ELR (cell line): Measurements from ENCODE around the gene ZNF232.
A peak's percentile ranks its signal among the peaks of the same experiment; 100 is the strongest.
"Not testable (repeated sequence)": the region's sequence is repeated elsewhere in the genome, so short reads cannot be mapped to it uniquely, and the experiment has no call there.

Experiments
- DNase-seq: peaks from one replicate; pipeline ENCODE4 v3.0.0-alpha.2; 2015; ENCODE audit warnings: low read depth

Gene ZNF232

DNA sequence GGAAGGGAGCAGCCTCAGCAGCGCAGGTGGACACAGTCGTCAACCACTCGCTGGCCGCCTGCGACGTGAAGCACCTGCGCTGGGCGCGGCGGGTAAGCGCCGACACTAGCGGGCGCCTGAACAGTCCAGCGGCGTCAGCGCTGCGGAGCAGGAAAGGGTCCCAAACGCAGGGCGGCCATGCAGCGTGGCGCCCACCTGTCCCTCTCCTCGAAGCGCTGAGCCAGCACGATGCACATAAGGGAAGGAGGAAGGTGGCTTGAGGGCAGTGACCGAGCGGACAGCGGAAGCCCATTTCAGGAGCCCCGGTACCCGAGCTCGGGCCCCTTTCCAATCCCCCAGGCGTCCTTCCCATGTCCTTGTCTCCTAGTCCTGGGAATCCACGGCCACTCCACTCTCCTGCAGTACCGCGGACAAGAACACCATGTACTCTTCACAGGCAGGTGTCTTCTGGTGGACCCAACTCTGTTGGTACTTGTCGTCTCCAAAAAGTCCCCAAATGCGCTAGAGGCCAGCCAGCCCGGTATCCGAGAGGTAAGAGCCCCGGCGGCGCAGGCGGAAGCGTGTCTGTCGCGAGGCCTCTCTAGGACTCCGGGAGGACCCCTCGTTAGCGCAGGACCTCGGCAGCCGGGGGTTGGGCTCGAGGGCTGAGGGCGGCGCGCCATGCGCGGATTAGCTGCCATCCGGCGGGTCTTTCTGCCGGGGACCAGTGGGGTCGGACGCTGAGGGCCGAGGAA is 14.4 kb downstream of the ZNF232 start:
- no peak for DNase-seq

DNA sequence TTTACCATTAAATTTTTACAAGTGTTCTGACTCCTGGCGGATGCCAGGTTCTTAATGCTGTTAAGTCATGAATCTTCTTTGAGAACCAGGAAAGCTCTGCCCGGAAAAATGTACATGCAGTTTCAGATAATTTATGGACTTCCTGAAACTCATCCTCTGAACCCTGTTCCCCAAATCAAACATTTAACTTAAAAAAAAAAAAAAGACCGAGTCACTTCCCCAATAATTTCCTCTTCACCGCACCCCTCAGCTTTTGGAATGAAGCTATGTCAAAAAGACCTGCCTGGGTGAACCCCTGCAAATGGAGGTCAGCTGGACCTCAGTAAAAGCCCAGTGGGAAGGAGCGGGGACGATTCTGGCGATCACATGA is 15.0 kb downstream of the ZNF232 start:
- DNase-seq = no peak

DNA sequence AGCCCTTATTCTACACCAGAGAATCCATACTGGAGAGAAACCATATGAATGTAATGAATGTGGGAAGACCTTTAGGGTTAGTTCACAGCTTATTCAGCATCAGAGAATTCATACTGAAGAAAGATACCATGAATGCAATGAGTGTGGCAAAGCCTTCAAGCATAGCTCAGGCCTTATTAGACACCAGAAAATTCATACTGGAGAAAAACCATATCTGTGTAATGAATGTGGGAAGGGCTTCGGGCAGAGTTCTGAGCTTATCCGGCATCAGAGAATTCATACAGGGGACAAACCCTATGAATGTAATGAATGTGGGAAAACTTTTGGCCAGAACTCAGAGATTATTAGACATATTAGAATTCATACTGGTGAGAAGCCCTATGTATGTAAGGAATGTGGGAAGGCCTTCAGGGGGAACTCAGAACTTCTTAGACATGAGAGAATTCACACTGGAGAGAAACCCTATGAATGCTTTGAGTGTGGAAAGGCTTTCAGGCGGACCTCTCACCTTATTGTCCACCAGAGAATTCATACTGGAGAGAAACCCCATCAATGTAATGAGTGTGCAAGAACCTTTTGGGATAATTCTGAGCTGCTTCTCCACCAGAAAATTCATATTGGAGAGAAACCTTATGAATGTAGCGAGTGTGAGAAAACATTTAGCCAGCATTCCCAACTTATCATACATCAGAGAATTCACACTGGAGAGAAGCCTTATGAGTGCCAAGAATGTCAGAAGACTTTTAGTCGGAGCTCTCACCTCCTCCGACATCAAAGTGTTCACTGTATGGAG is 19.3 kb downstream of the ZNF232 start:
- DNase-seq = no peak

DNA sequence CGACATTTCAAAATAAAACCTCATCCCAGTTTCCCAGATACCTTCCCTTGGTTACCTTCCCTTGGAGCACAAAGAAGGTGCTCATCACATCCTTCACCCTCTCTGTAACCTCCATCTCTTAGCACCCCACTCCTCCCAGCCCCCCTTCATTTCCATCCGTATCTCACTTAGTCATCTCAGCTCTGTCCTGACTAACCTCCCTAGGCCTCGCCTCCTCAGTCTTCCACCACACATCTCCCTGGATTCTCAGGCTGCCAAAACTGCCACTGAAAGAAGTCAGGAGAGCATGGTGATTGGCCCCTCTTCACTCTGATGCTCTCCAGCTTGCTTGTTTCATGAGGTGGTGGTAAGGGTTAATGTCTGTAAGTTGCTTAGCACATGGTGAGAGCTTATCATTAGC is 31.1 kb downstream of the ZNF232 start:
- DNase-seq = no peak

DNA sequence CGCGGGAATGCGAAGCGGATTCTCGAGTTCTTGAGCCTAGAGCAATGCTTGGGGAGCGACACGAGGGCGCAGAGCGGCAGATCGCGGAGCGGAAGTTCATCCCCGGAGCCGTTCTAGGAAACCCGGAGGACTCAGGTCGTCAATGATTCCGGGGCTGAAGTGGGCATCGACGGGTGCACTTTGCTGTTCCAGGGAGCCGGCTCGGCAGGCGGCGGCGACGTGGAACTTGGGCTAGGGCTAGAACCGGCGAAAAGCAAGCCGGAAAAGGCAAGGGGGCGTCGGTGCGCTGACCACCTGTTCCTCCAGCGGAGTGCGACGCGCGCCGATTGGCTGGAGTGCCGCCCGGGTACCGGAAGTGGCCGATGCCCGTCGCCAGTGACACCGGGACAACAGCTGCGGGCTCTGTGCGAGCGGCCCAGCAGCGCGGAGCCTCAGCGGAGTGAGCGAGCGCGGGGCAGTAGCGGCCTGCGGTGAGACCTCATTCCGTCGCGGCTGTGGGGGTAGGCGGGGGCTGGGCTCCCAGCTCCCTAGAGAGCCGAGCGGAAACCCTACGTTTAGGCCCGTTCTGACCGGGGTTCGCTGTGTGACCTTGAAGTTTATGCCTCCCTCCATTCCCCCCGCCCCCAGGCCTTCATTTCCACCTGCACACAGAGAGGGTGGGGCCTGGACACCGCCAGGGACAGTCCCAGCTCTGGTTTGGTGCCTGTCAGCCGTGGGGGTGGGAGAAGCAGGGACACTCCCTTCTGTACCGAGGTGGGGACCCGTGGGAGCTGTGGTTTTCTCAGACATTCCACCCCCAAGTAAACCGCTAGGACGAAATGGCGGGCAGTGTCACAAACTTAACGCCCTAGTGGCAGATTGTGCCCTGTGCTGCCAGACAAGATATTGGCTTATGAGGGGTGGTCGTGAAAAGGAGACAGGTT is 33.3 kb downstream of the ZNF232 start, which contains the start of gene ZFP3:
TSS of gene ZFP3 (plus strand) at position 362 of the 923 bp plus-strand sequence. CDS start 13,038 bp downstream, outside the sequence.
- peak; percentile 37 for DNase-seq

DNA sequence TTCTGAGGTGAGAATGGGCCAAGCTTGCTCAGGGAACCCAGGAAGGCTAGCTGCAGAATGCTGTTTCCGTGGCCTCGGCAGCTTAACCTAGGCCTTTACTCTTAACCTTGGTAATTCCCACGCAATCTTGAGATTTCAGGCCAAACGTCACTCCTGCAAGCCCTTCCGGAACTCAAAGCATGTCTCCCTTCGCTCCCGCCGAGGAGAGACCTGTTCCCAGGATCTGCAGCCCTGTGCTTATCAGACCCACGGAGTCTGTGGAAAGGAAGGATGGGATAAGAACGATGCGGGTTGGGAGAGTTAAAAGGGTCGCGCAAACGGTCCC is 33.9 kb downstream of the ZNF232 start:
- DNase-seq = no peak

DNA sequence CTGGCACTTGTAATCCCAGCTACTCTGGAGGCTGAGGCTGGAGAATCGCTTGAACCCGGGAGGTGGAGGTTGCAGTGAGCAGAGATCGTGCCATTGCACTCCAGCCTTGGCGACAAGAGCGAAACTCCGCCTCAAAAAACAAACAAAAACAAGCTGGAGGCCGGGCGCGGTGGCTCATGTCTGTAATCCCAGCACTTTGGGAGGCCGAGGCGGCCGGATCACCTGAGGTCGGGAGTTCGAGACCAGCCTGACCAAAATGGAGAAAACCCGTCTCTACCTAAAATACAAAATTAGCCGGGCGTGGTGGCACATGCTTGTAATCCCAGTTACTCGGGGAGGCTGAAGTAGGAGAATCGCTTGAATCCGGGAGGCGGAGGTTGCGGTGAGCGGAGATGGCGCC is 34.4 kb downstream of the ZNF232 start:
- not testable (repeated sequence) for DNase-seq

DNA sequence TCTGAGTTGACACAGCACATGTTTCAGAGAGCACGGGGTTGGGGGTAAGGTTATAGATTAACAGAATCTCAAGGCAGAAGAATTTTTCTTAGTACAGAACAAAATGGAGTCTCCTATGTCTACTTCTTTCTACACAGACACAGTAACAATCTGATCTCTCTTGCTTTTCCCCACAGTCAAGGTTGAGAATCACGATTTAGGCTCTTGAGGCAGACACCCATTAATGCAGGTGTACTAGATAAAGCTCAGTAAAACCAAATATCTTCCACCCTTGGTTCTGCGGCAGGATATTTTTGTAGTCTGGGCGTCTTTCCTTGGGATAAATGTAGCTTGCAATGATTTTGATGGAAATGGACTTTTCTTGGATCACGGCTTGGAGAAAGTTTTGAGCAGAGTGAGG is 36.2 kb downstream of the ZNF232 start:
- DNase-seq = not testable (repeated sequence)

DNA sequence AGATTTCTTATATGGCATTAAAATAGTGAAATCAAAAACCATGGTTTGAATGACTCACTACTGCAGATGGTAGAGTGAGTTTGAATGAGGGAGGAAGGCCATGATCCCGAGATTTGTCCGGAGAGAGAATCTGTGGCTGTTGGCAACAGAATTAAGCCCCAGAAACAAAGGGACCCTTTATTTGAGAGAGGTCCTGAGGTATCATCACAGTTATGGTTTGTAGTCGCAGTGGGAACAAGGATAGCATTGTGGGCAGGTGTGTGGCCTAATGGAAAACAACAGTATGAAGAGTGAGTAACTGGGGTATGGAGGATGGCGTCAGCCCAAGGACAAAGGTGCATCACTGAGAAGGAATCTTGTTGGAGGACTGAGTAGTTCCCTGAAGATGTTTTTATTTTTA is 42.0 kb downstream of the ZNF232 start:
- DNase-seq = no peak

DNA sequence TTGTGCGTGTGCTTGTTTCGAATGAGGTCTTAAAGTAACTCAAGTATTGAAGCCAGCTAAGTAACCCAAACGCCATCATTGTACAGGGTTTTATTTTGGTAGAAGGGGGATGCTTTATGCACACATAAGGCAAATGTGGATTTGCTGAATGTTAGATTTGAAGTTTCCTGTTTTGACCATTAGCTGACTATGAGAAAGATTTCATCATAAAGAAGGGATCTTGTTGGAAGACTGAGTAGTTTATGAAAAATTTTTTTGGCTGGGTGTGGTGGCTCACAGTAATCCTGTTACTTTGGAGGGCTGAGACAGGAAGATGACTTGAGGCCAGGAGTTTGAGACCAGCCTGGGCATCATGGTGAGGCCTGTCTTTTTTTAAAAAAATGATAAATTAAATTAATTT is 43.4 kb downstream of the ZNF232 start:
- DNase-seq = no peak

DNA sequence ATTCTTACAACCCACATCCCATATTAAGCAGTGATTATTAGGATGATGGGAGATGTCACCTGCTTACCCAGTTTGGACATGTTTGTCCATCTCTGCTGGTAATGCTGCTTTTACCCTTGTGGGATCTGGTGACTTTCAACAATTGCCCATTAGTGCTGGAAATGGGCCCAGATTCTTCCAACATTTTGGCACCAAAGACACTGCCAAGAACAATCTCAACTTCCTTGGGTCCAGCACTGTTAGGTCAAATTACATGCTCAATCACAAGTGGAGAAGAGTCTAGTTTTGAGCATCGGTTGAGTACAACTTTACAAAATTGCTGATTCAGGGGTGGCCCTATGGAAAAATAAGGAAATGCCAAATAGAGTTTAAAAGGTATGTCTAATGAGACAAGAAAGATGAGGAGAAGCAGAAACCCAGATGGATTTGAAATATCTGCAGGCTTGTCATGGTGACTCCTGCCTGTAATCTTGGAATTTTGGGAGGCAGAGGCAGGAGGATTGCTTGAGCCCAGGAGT is 46.4 kb downstream of the ZNF232 start:
- no peak for DNase-seq
